ENCODE results near the gene ZMYND10. TPM values are rescaled to one million over a fixed set of nuclear protein-coding genes. Genes with fewer than 3 reads are reported as not detected.

Gene ZMYND10
- total RNA-seq, 1 experiment from 2014 or later = 1.4 TPM

Other genes with a start within 250 kb of the ZMYND10 start
- 45.7 and 48.6 TPM in 2 replicates for gene SEMA3F, start 190.4 kb downstream of the ZMYND10 start, total RNA-seq (2014; rRNA removed; shearing (Covaris generic))
- not detected in 2 replicates for gene GNAT1, start 154.1 kb downstream of the ZMYND10 start, total RNA-seq (2014; rRNA removed; shearing (Covaris generic))
- gene SLC38A3, start 140.5 kb downstream of the ZMYND10 start, total RNA-seq (2014; rRNA removed; shearing (Covaris generic)) = 2.2 TPM in 1 of 2 replicates, not detected in the other
- gene GNAI2, start 109.5 kb downstream of the ZMYND10 start, total RNA-seq (2014; rRNA removed; shearing (Covaris generic)) = 304 and 403 TPM in 2 replicates
- 4.0 and 5.0 TPM in 2 replicates for gene SEMA3B, start 76.6 kb downstream of the ZMYND10 start, total RNA-seq (2014; rRNA removed; shearing (Covaris generic))
- not detected in 2 replicates for gene LSMEM2, start 66.6 kb downstream of the ZMYND10 start, total RNA-seq (2014; rRNA removed; shearing (Covaris generic))
- 168 and 172 TPM in 2 replicates for gene IFRD2, start 53.3 kb downstream of the ZMYND10 start, total RNA-seq (2014; rRNA removed; shearing (Covaris generic))
- 10.4 and 11.6 TPM in 2 replicates for gene HYAL3, start 46.3 kb downstream of the ZMYND10 start, total RNA-seq (2014; rRNA removed; shearing (Covaris generic))
- gene NAA80, start 46.3 kb downstream of the ZMYND10 start, total RNA-seq (2014; rRNA removed; shearing (Covaris generic)) = 13.1 and 23.5 TPM in 2 replicates
- gene HYAL1, start 42.2 kb downstream of the ZMYND10 start, total RNA-seq (2014; rRNA removed; shearing (Covaris generic)) = 0.40 and 0.43 TPM in 2 replicates
- gene HYAL2, start 23.0 kb downstream of the ZMYND10 start, total RNA-seq (2014; rRNA removed; shearing (Covaris generic)) = 91.6 and 97.5 TPM in 2 replicates
- 40.6 and 53.3 TPM in 2 replicates for gene TUSC2, start 17.5 kb downstream of the ZMYND10 start, total RNA-seq (2014; rRNA removed; shearing (Covaris generic))
- 12.5 and 15.0 TPM in 2 replicates for gene RASSF1, start 4.9 kb downstream of the ZMYND10 start, total RNA-seq (2014; rRNA removed; shearing (Covaris generic))
- 47.5 and 57.4 TPM in 2 replicates for gene NPRL2, start 5.0 kb upstream of the ZMYND10 start, total RNA-seq (2014; rRNA removed; shearing (Covaris generic))
- gene CYB561D2, start 5.1 kb upstream of the ZMYND10 start, total RNA-seq (2014; rRNA removed; shearing (Covaris generic)) = 63.2 and 69.0 TPM in 2 replicates
- 75.7 and 90.1 TPM in 2 replicates for gene TMEM115, start 13.8 kb upstream of the ZMYND10 start, total RNA-seq (2014; rRNA removed; shearing (Covaris generic))
- 0.56 TPM in 1 of 2 replicates, not detected in the other for gene CACNA2D2, start 157.9 kb upstream of the ZMYND10 start, total RNA-seq (2014; rRNA removed; shearing (Covaris generic))
- 1.9 and 2.5 TPM in 2 replicates for gene C3orf18, start 222.0 kb upstream of the ZMYND10 start, total RNA-seq (2014; rRNA removed; shearing (Covaris generic))
- 14.0 and 14.9 TPM in 2 replicates for gene HEMK1, start 223.8 kb upstream of the ZMYND10 start, total RNA-seq (2014; rRNA removed; shearing (Covaris generic))

Measured in HT1080 (cell line).